HCT116 (cell line): Measurements from ENCODE around the gene SYNRG. TPM values are rescaled to one million over a fixed set of nuclear protein-coding genes. Genes with fewer than 3 reads are reported as not detected.

ENCODE experiments used
- ATAC-seq: fragments of 200-7000 bp; cut with Tn5 transposase; 2 replicates; pipeline ENCODE4 v1.9.1; 2020; ENCODE audit warnings: mild to moderate bottlenecking, moderate library complexity
- BruUV-seq: library from RNA; stranded (reverse); fragments of 400-500 nt; replicated peaks from 2 replicates; lab custom pipeline; 2021; lab: Mats Ljungman, UMichigan
- CTCF ChIA-PET: fragments of 300-600 bp; sonication (Branson Sonifier 250); formaldehyde crosslinking; loops from one replicate; lab custom pipeline; 2021; ENCODE audit warnings: antibody characterized with exemption; lab: Charles Lee
- POLR2A ChIA-PET: fragments of 300-600, 350-600 bp; sonication (Branson Sonifier 250); formaldehyde crosslinking; loops from one replicate; lab custom pipeline; 2021; ENCODE audit warnings: antibody characterized with exemption; lab: Charles Lee
- RAD21 ChIA-PET, 2 experiments: fragments of 300-600 bp; sonication (Branson Sonifier 250); formaldehyde crosslinking; loops; one replicate each; lab custom pipeline; 2023; ENCODE audit warnings: low total read pairs in 2 of 2; ENCODE audit not compliant: uncharacterized antibody in 2 of 2, unreplicated experiment in 2 of 2, low non-redundant PET in 1 of 2; lab: Charles Lee
- DNase-seq: peaks from one replicate; pipeline ENCODE4 v3.0.0-alpha.2; 2010; ENCODE audit warnings: low read depth, low spot score
- H2AFZ ChIP-seq: fragments of 200-600 bp; shearing (Covaris generic), sonication (generic); 2 replicates; pipeline ENCODE4 v1.6.1; 2017; ENCODE audit warnings: low read depth, mixed run types, mixed read lengths, antibody characterized with exemption, low read length; ENCODE audit not compliant: poor library complexity, severe bottlenecking
- H3K27ac ChIP-seq: 2 replicates; pipeline ENCODE4 v1.5.1; 2012; ENCODE audit warnings: low read depth, low read length
- H3K27me3 ChIP-seq: fragments of 200-600 bp; sonication (generic); 2 replicates; pipeline ENCODE4 v1.6.1; 2016; ENCODE audit warnings: mixed run types, low read length, mixed read lengths; ENCODE audit not compliant: insufficient read depth
- H3K36me3 ChIP-seq, 2 experiments: fragments of 200-500 bp in 1 of 2; fragments of 200-600 bp in 1 of 2; sonication (Bioruptor generic) in 1 of 2; sonication (generic) in 1 of 2; 2 replicates each; pipeline versions ENCODE4 v1.5.1 to v1.6.1; 2014 to 2016; ENCODE audit warnings: low read length in 2 of 2, inconsistent platforms in 1 of 2, mixed read lengths in 1 of 2, mixed run types in 1 of 2; ENCODE audit not compliant: insufficient read depth in 2 of 2, control insufficient read depth in 1 of 2
- H3K4me1 ChIP-seq, 2 experiments: fragments of 200-600 bp in 1 of 2; sonication (generic) in 1 of 2; 2 replicates each; pipeline versions ENCODE4 v1.5.1 to v1.6.1; 2012 to 2017; ENCODE audit warnings: low read length in 2 of 2, inconsistent platforms in 1 of 2, mild to moderate bottlenecking in 1 of 2, mixed read lengths in 1 of 2, mixed run types in 1 of 2, moderate library complexity in 1 of 2; ENCODE audit not compliant: insufficient read depth in 2 of 2, control insufficient read depth in 1 of 2
- H3K4me2 ChIP-seq: fragments of 200-600 bp; sonication (generic); 2 replicates; pipeline ENCODE4 v1.6.1; 2017; ENCODE audit warnings: mixed run types, low read length, mixed read lengths
- H3K4me3 ChIP-seq, 2 experiments: fragments of 200-600 bp in 1 of 2; sonication (generic) in 1 of 2; replicated peaks in 1 of 2; 2 replicates each; pipeline ENCODE4 v1.5.1; 2011 to 2016; ENCODE audit warnings: low read length in 2 of 2, control low read depth in 1 of 2, low read depth in 1 of 2, mild to moderate bottlenecking in 1 of 2, mixed read lengths in 1 of 2, mixed run types in 1 of 2
- H3K79me2 ChIP-seq: fragments of 200-600 bp; sonication (generic); 2 replicates; pipeline ENCODE4 v1.6.1; 2017; ENCODE audit warnings: mild to moderate bottlenecking, mixed run types, low read length, moderate library complexity, mixed read lengths; ENCODE audit not compliant: insufficient read depth
- H3K9ac ChIP-seq: fragments of 200-600 bp; sonication (generic); 2 replicates; pipeline ENCODE4 v1.6.1; 2016; ENCODE audit warnings: low read length, mixed read lengths
- H3K9me2 ChIP-seq: fragments of 200-600 bp; sonication (generic), shearing (Covaris generic); 2 replicates; pipeline ENCODE4 v1.6.1; 2017; ENCODE audit warnings: mixed run types, mild to moderate bottlenecking, moderate library complexity; ENCODE audit not compliant: insufficient read depth
- H3K9me3 ChIP-seq, 2 experiments: fragments of 200-500 bp in 1 of 2; fragments of 200-600 bp in 1 of 2; sonication (Bioruptor generic) in 1 of 2; sonication (generic) in 1 of 2; 2 replicates each; pipeline ENCODE4 v1.6.1; 2014 to 2017; ENCODE audit warnings: low read length in 2 of 2, mixed read lengths in 2 of 2, inconsistent platforms in 1 of 2, low read depth in 1 of 2, mild to moderate bottlenecking in 1 of 2, mixed run types in 1 of 2, moderate library complexity in 1 of 2; ENCODE audit not compliant: control insufficient read depth in 1 of 2, insufficient read depth in 1 of 2
- H4K20me1 ChIP-seq: fragments of 200-600 bp; sonication (generic), shearing (Covaris generic); 2 replicates; pipeline ENCODE4 v1.6.1; 2017; ENCODE audit warnings: mixed run types, mild to moderate bottlenecking, moderate library complexity; ENCODE audit not compliant: insufficient read depth
- CEBPB ChIP-seq: IDR thresholded peaks from 2 replicates; pipeline ENCODE4 v1.6.1; 2012; ENCODE audit warnings: low read depth
- EGR1 ChIP-seq: IDR thresholded peaks from 2 replicates; pipeline ENCODE4 v1.6.1; 2012; ENCODE audit warnings: low read depth
- ELF1 ChIP-seq: IDR thresholded peaks from 2 replicates; pipeline ENCODE4 v1.6.1; 2012; ENCODE audit warnings: low read depth, borderline replicate concordance
- EZH2phosphoT487 ChIP-seq: fragments of 200-600 bp; IDR thresholded peaks from 2 replicates; pipeline ENCODE4 v1.6.1; 2018; ENCODE audit warnings: antibody characterized with exemption, borderline replicate concordance
- FOSL1 ChIP-seq: IDR thresholded peaks from 2 replicates; pipeline ENCODE4 v1.6.1; 2012; ENCODE audit warnings: low read depth
- JUND ChIP-seq: IDR thresholded peaks from 2 replicates; pipeline ENCODE4 v1.6.1; 2012
- POLR2AphosphoS5 ChIP-seq: IDR thresholded peaks from 2 replicates; pipeline ENCODE4 v1.6.1; 2011; ENCODE audit warnings: mild to moderate bottlenecking, low read depth, low read length, moderate library complexity
- REST ChIP-seq: IDR thresholded peaks from 2 replicates; pipeline ENCODE4 v1.6.1; 2012; ENCODE audit warnings: low read depth
- SIN3A ChIP-seq: IDR thresholded peaks from 2 replicates; pipeline ENCODE4 v1.6.1; 2012; ENCODE audit warnings: low read depth
- SP1 ChIP-seq: IDR thresholded peaks from 2 replicates; pipeline ENCODE4 v1.6.1; 2012; ENCODE audit warnings: low read depth
- ZNF274 ChIP-seq: fragments of 200-500 bp; sonication (Bioruptor generic); IDR thresholded peaks from 2 replicates; pipeline ENCODE4 v1.6.1; 2014; ENCODE audit warnings: mild to moderate bottlenecking, low read depth, low read length, inconsistent platforms
- intact Hi-C: fragments of 100-400 bp; cut with micrococcal nuclease; formaldehyde crosslinking; loops from 2 replicates; pipeline ENCODE4 v1.10.0; 2022
- total RNA-seq: library from RNA; stranded (reverse); gene quantifications from one replicate; pipeline ENCODE4 v1.2.1, GENCODE V29; 2021; ENCODE audit not compliant: unreplicated experiment
- TF ChIP-seq, protein P1 (sequence below): IDR thresholded peaks from 2 replicates; pipeline ENCODE4 v1.6.1; 2012

The SYNRG gene
- total RNA-seq, 1 experiment from 2014 or later, result 23.8 TPM

DNA sequence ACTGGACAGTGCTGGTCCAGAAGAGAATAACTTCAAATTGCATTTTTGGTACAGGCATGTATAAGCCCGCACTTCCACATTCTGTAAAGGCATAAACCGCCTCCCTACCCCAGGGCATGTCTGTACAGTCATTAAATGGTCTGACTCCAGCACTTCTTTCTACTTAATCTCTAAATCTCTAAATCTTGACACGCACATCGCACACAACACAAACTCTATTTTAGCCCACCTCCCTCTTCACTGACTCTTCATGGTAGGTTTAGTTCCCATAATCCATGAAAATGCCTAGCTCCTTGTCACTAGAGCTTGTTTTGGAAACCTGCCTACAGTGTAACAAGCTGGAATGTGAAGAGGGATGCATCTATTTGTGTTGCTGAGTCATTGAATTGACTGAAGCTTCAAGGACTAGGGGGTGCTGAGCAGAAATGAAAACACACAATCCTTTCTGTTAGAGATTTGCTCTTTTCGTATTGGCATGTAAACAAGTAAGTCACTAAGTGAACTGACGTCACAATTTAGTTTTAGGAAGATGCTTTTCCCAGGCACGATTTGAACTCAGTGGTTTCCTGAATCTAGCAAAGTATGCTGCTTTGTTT lies 121.1 kb downstream of the SYNRG start (continued):
- TF ChIP-seq EGR1, result no peak
- TF ChIP-seq, protein P1, sequence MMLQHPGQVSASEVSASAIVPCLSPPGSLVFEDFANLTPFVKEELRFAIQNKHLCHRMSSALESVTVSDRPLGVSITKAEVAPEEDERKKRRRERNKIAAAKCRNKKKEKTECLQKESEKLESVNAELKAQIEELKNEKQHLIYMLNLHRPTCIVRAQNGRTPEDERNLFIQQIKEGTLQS, result no peak
- TF ChIP-seq JUND, result peak; percentile 60
- no peak; the same call in 1 of the 2 replicates for TF ChIP-seq CEBPB
- no peak for TF ChIP-seq ELF1
- TF ChIP-seq REST, result no peak

GRCh38 chr17:37485938-37486570 lies 123.2 kb downstream of the SYNRG start:
- H4K20me1 ChIP-seq, result no peaks in the 10 kb centered on the region
- H3K36me3 ChIP-seq, result no peaks in the 10 kb centered on the region
- DNase-seq (no peak), ATAC-seq (no peak)
- no peak overlapping the region for H3K9ac ChIP-seq
- CTCF ChIA-PET, result no interaction called here
- no peaks in the 10 kb centered on the region for H3K9me2 ChIP-seq
- no peaks in the 10 kb centered on the region for H3K27me3 ChIP-seq
- TF ChIP-seq SP1, result no peak
- no peak for TF ChIP-seq EZH2phosphoT487
- no peak for TF ChIP-seq JUND
- TF ChIP-seq POLR2AphosphoS5, result no peak
- TF ChIP-seq SIN3A, result no peak
- no peak for TF ChIP-seq FOSL1
- TF ChIP-seq ZNF274, result no peak
- no peak for TF ChIP-seq REST
- H2AFZ ChIP-seq, result no peak overlapping the region
- RAD21 ChIA-PET, result no interaction called here
- no peak overlapping the region for H3K4me3 ChIP-seq
- H3K4me2 ChIP-seq, result no peak overlapping the region
- H3K9me3 ChIP-seq, result no peaks in the 10 kb centered on the region
- no peak overlapping the region for H3K27ac ChIP-seq
- POLR2A ChIA-PET, result no interaction called here
- peaks cover 22 to 51% of the 10 kb centered on the region in 2 experiments for H3K4me1 ChIP-seq
- H3K79me2 ChIP-seq, result peaks cover 10% of the 10 kb centered on the region
- no TSS peak for BruUV-seq
- intact Hi-C loops, result no loop called here
